Loucy (cell line): ENCODE results near the gene BTNL3.

Source experiments
- H2AFZ ChIP-seq: fragments of 200-600 bp; sonication (generic); 2 replicates; pipeline ENCODE4 v1.6.0; 2016; ENCODE audit warnings: antibody characterized with exemption, mild to moderate bottlenecking, low read length, moderate library complexity
- H3F3A ChIP-seq: fragments of 200-600 bp; 2 replicates; pipeline ENCODE4 v1.6.0; 2016; ENCODE audit warnings: antibody characterized with exemption, low read depth, mild to moderate bottlenecking
- H3K27me3 ChIP-seq: fragments of 200-600 bp; sonication (generic); 2 replicates; pipeline ENCODE4 v1.6.1; 2014; ENCODE audit warnings: low read length, mild to moderate bottlenecking; ENCODE audit not compliant: insufficient read depth, poor library complexity, severe bottlenecking
- H3K36me3 ChIP-seq: fragments of 200-600 bp; sonication (generic); 2 replicates; pipeline ENCODE4 v1.6.1; 2016; ENCODE audit warnings: low read length; ENCODE audit not compliant: insufficient read depth
- H3K4me1 ChIP-seq: fragments of 200-600 bp; sonication (generic); 2 replicates; pipeline ENCODE4 v1.5.1; 2014; ENCODE audit warnings: low read length, mild to moderate bottlenecking; ENCODE audit not compliant: insufficient read depth, poor library complexity, severe bottlenecking
- H3K4me2 ChIP-seq: fragments of 200-600 bp; sonication (generic); 2 replicates; pipeline ENCODE4 v1.6.0; 2014; ENCODE audit warnings: antibody characterized with exemption, low read length, low read depth, mild to moderate bottlenecking; ENCODE audit not compliant: poor library complexity, severe bottlenecking
- H3K4me3 ChIP-seq: fragments of 200-600 bp; sonication (generic); 2 replicates; pipeline ENCODE4 v1.5.1; 2014; ENCODE audit warnings: low read length, mild to moderate bottlenecking, mixed read lengths; ENCODE audit not compliant: poor library complexity, severe bottlenecking
- H3K79me2 ChIP-seq: fragments of 200-600 bp; sonication (generic); 2 replicates; pipeline ENCODE4 v1.6.1; 2014; ENCODE audit warnings: low read length; ENCODE audit not compliant: insufficient read depth
- H3K9ac ChIP-seq: fragments of 200-600 bp; sonication (generic); 2 replicates; pipeline ENCODE4 v1.6.0; 2014; ENCODE audit warnings: mild to moderate bottlenecking, low read depth, low read length, moderate library complexity; ENCODE audit not compliant: poor library complexity, severe bottlenecking
- H3K9me2 ChIP-seq: fragments of 200-600 bp; sonication (generic); replicated peaks from 2 replicates; pipeline ENCODE4 v1.6.1; 2016; ENCODE audit warnings: low read depth, low read length, mixed read lengths
- H3K9me3 ChIP-seq: fragments of 200-600 bp; sonication (generic); 2 replicates; pipeline ENCODE4 v1.6.1; 2014; ENCODE audit warnings: mild to moderate bottlenecking, antibody characterized with exemption, low read length, low read depth; ENCODE audit not compliant: insufficient read depth
- H4K20me1 ChIP-seq: fragments of 200-600 bp; sonication (generic); 2 replicates; pipeline ENCODE4 v1.6.0; 2014; ENCODE audit warnings: antibody characterized with exemption, low read length, mild to moderate bottlenecking; ENCODE audit not compliant: insufficient read depth, poor library complexity, severe bottlenecking
- CTCF ChIP-seq: fragments of 200-600 bp; sonication (generic); conservative IDR thresholded peaks from 2 replicates; pipeline ENCODE4 v1.5.1; 2014; ENCODE audit warnings: mild to moderate bottlenecking, antibody characterized with exemption, low read length
- EZH2phosphoT487 ChIP-seq: fragments of 200-600 bp; IDR thresholded peaks from 2 replicates; pipeline ENCODE4 v1.6.1; 2018; ENCODE audit warnings: antibody characterized with exemption, mild to moderate bottlenecking, moderate library complexity, borderline replicate concordance

Gene BTNL3

GRCh38 chr5:180970875-180971274, 17.8 kb upstream of the BTNL3 start:
- Histone ChIP-seq H3K27me3 (no peaks in the 10 kb centered on the region), H2AFZ (no peak overlapping the region), H3K36me3 (no peaks in the 10 kb centered on the region), H3K9me3 (no peaks in the 10 kb centered on the region), H3K4me2 (no peak overlapping the region), H3K4me1 (peaks cover 17% of the 10 kb centered on the region), H3K79me2 (no peaks in the 10 kb centered on the region), H3K9me2 (no peaks in the 10 kb centered on the region), H4K20me1 (no peaks in the 10 kb centered on the region), H3K4me3 (no peak overlapping the region), H3K9ac (no peak overlapping the region), H3F3A (no peaks in the 10 kb centered on the region)
- TF ChIP-seq CTCF: no peak
- no peak for TF ChIP-seq EZH2phosphoT487

- Histone ChIP-seq H3K4me2 (peak overlapping the region; percentile 80), H3K79me2 (no peaks in the 10 kb centered on the region), H4K20me1 (no peaks in the 10 kb centered on the region), H3K9me2 (no peaks in the 10 kb centered on the region), H3K4me1 (peaks cover 36% of the 10 kb centered on the region), H3K9ac (no peak overlapping the region), H3K4me3 (peak overlapping the region; percentile 20), H3F3A (no peaks in the 10 kb centered on the region; the same call in 1 of the 2 replicates), H2AFZ (no peak overlapping the region), H3K36me3 (no peaks in the 10 kb centered on the region), H3K27me3 (no peaks in the 10 kb centered on the region), H3K9me3 (no peaks in the 10 kb centered on the region)
- no peak for TF ChIP-seq EZH2phosphoT487
- TF ChIP-seq CTCF: no peak
These were observed 13.9 kb upstream of the BTNL3 start for GRCh38 chr5:180974612-180975315.

GRCh38 chr5:180975338-180975737, 13.3 kb upstream of the BTNL3 start:
- Histone ChIP-seq H3F3A (no peaks in the 10 kb centered on the region; the same call in 1 of the 2 replicates), H3K9ac (peak overlapping the region; percentile 59), H3K4me3 (peak overlapping the region; percentile 35), H3K4me1 (peaks cover 36% of the 10 kb centered on the region), H3K4me2 (peak overlapping the region; percentile 80), H3K9me3 (no peaks in the 10 kb centered on the region), H4K20me1 (no peaks in the 10 kb centered on the region), H2AFZ (no peak overlapping the region), H3K36me3 (no peaks in the 10 kb centered on the region), H3K27me3 (no peaks in the 10 kb centered on the region), H3K79me2 (no peaks in the 10 kb centered on the region), H3K9me2 (no peaks in the 10 kb centered on the region)
- TF ChIP-seq CTCF (no peak), EZH2phosphoT487 (no peak)
